ENCODE data around the gene LCN6.
A peak's percentile ranks its signal among the peaks of the same experiment; 100 is the strongest.

DNA sequence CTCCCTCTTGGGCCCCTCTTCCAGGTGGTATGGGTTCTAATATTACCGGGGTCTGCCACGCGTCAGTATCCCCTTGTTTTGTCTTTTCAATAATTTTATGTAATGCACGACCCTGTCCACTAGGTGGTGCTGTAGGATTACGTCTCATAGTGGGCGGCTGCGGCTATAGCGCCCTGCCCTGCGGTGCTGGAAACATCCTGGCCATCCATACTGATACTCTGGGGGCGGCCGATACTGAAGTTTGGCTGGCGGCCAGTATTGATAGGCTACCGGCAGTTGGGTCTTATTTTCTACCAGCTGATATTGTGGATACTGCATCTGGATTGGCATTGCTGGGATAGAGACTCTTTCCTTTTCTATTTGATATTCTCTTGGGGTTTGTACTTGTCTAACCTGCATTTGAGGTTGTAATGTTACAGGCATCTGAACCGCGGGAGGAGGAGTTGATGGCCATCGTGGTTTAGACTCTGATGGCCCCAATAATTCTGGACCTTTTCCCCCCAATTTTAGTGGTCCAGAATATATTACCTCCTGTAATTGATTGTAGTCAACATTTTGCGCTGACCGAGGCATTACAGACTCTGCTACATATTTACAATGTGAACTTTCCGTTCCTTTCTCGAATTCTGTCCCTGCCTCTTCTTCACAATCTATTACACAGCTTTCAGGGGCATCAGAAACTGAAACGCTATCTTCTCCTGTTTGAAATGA, 39.5 kb upstream of the LCN6 start:
- TF ChIP-seq CTCF (IDR thresholded peaks at IDR 0.05) (peak; percentile 72 to 91 (median 86)), POLR2A (IDR thresholded peaks at IDR 0.05) (no peak), EP300 (IDR thresholded peaks at IDR 0.05) (peak in 1 of 2 donors; percentile 18)
